Aorta (tissue), 5 donors: ENCODE results near the gene SLC22A17. TPM values are rescaled to one million over a fixed set of nuclear protein-coding genes. Genes with fewer than 3 reads are reported as not detected.

Source experiments
- ATAC-seq: fragments of 200-7000 bp; cut with Tn5 transposase; one replicate; pipeline ENCODE4 v1.9.1; 2022; ENCODE audit warnings: moderate library complexity; ENCODE audit not compliant: low FRiP score
- DNase-seq, 2 donors: peaks; one replicate each; pipeline ENCODE4 v3.0.0-alpha.2; 2020
- H3K27ac ChIP-seq, 2 donors: one replicate each; pipeline ENCODE4 v1.5.1; 2013; ENCODE audit warnings: low read length in 2 of 2, mild to moderate bottlenecking in 2 of 2, moderate library complexity in 2 of 2, control low read depth in 1 of 2, inconsistent platforms in 1 of 2, low read depth in 1 of 2
- H3K27me3 ChIP-seq, 2 donors: one replicate each; pipeline ENCODE4 v1.6.1; 2013; ENCODE audit warnings: control low read depth in 1 of 2, low read length in 1 of 2, mild to moderate bottlenecking in 1 of 2, moderate library complexity in 1 of 2; ENCODE audit not compliant: insufficient read depth in 2 of 2, control insufficient read depth in 1 of 2
- H3K36me3 ChIP-seq, 2 donors: one replicate each; pipeline ENCODE4 v1.6.1; 2013; ENCODE audit warnings: control low read depth in 1 of 2, low read length in 1 of 2, mild to moderate bottlenecking in 1 of 2; ENCODE audit not compliant: insufficient read depth in 2 of 2, control insufficient read depth in 1 of 2
- H3K4me1 ChIP-seq, 2 donors: one replicate each; pipeline ENCODE4 v1.6.1; 2013; ENCODE audit warnings: low read length in 2 of 2, control low read depth in 1 of 2, mild to moderate bottlenecking in 1 of 2, moderate library complexity in 1 of 2; ENCODE audit not compliant: insufficient read depth in 2 of 2, control insufficient read depth in 1 of 2
- H3K4me3 ChIP-seq, 2 donors: one replicate each; pipeline ENCODE4 v1.5.1; 2013; ENCODE audit warnings: low read length in 2 of 2, control low read depth in 1 of 2, mild to moderate bottlenecking in 1 of 2
- H3K9me3 ChIP-seq: one replicate; pipeline ENCODE4 v1.6.1; 2013; ENCODE audit warnings: mild to moderate bottlenecking, low read length; ENCODE audit not compliant: control insufficient read depth
- WGBS, 2 donors: extraction: QIAGEN DNeasy Blood & Tissue Kit; methylation state at CpG; one replicate each; pipeline ENCODE4 v1.1.7; 2013; 5-methylcytosine and 5-hydroxymethylcytosine counted together
- intact Hi-C, 2 donors: fragments of 100-400 bp; cut with DNase I; formaldehyde crosslinking; loops; one replicate each; pipeline versions ENCODE4 v1.14.2 to v1.15.0; 2022
- microRNA-seq, 2 donors: library from miRNA; unstranded; fragments of <30 nt; microRNA quantifications; one replicate each; pipeline ENCODE4 v1.2.0, GENCODE V29; 2020
- polyA plus RNA-seq, 2 donors: library from polyadenylated mRNA; stranded (reverse); fragments of 200-250 nt; gene quantifications; one replicate each; pipeline ENCODE4 v1.2.3, GENCODE V29; 2013
- total RNA-seq, 2 donors: library from RNA; stranded (reverse); fragmentation: NEBNext Ultra II Directional; extraction: Animal tissue kit (Norgen Biotek cat#: 25700); gene quantifications; one replicate each; pipeline ENCODE4 v1.2.1, GENCODE V29; 2021
- donor health status: healthy with polysubstance abuse.
- donor health status: Bipolar disorder and iron deficiency.
- donor health status: DM: no; HTN: no; CAD: no.
- donor health status: DM: no; HTN: no; CAD: no.
- donor health status: DM: yes; HTN: yes; CAD: no.

Gene SLC22A17
- total and polyA plus RNA-seq, 4 donors, result 7.5 to 85.8 (median 36.8) TPM

DNA sequence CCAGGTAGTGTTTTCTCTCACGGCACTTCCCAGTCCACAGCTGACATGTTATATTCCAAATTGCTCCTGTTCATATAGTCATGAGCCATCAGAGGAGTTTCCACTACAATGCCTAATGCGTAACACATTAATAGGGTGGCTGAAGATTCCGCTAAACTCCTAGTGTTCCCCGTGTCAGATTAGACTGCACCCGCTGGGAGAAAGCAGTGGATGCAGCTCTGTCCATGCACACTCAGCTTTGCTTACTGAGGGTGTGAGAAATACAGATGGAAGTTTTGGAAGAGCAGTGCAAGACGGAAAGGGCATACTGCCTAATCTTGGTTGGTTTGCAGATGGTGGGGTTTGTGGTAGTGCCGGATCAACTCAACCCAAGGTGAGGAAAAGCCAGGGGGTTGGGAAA lies 55.6 kb downstream of the SLC22A17 start:
- no peaks in the 10 kb centered on the region for H3K9me3 ChIP-seq
- H3K4me1 ChIP-seq, result peaks cover 0 to 2% of the 10 kb centered on the region in 2 donors
- ATAC-seq (no peak), DNase-seq (no peak)
- no peaks in the 10 kb centered on the region for H3K27me3 ChIP-seq
- intact Hi-C loops, result loop anchor here in 1 of 2 donors (10.0 kb wide), 1 partner anchor 172 kb away; no protein-coding TSS in a partner anchor
- no peaks in the 10 kb centered on the region for H3K36me3 ChIP-seq
- no peak overlapping the region for H3K4me3 ChIP-seq
- no peak overlapping the region for H3K27ac ChIP-seq
- 86 to 87% methylated on average over 7 of the region's 7 CpGs for WGBS, 2 donors

Small RNAs within 50 kb of the gene (microRNA-seq; reads per million reads assigned to microRNA genes)
- 5.0 to 44.7 reads per million in 2 donors for gene MIR208A

Other genes with a start within 250 kb of the SLC22A17 start
- gene CIROP, start 247.9 kb downstream of the SLC22A17 start, total RNA-seq, result under 1 TPM in 1 of 2 donors, not detected in 1; 0.18 TPM
- not detected for gene CIROP, start 247.9 kb downstream of the SLC22A17 start, polyA plus RNA-seq
- under 1 TPM; 0.29 to 0.33 TPM for gene CEBPE, start 233.6 kb downstream of the SLC22A17 start, total RNA-seq
- gene CEBPE, start 233.6 kb downstream of the SLC22A17 start, polyA plus RNA-seq, result under 1 TPM in 1 of 2 donors, not detected in 1; 0.13 TPM
- 10 to 100 TPM; 20.0 to 31.4 TPM for gene SLC7A8, start 169.2 kb downstream of the SLC22A17 start, total RNA-seq
- gene SLC7A8, start 169.2 kb downstream of the SLC22A17 start, polyA plus RNA-seq, result 10 to 100 TPM in 1 of 2 donors, 1 to 10 TPM in 1; 8.9 to 11.0 TPM
- not detected for gene RNF212B, start 115.0 kb downstream of the SLC22A17 start, total RNA-seq
- gene RNF212B, start 115.0 kb downstream of the SLC22A17 start, polyA plus RNA-seq, result not detected
- gene HOMEZ, start 66.8 kb downstream of the SLC22A17 start, total RNA-seq, result 10 to 100 TPM in 1 of 2 donors, 1 to 10 TPM in 1; 5.8 to 10.6 TPM
- 1 to 10 TPM; 1.9 to 2.9 TPM for gene HOMEZ, start 66.8 kb downstream of the SLC22A17 start, polyA plus RNA-seq
- gene PPP1R3E, start 50.0 kb downstream of the SLC22A17 start, total RNA-seq, result 10 to 100 TPM in 1 of 2 donors, 1 to 10 TPM in 1; 9.3 to 13.8 TPM
- 10 to 100 TPM in 1 of 2 donors, 1 to 10 TPM in 1; 4.9 to 13.3 TPM for gene PPP1R3E, start 50.0 kb downstream of the SLC22A17 start, polyA plus RNA-seq
- 10 to 100 TPM; 68.6 to 70.7 TPM for gene BCL2L2, start 46.1 kb downstream of the SLC22A17 start, total RNA-seq
- 100 to 1,000 TPM in 1 of 2 donors, 10 to 100 TPM in 1; 66.1 to 114 TPM for gene BCL2L2, start 46.1 kb downstream of the SLC22A17 start, polyA plus RNA-seq
- 100 to 1,000 TPM; 106 to 139 TPM for gene PABPN1, start 31.4 kb downstream of the SLC22A17 start, total RNA-seq
- gene PABPN1, start 31.4 kb downstream of the SLC22A17 start, polyA plus RNA-seq, result 100 to 1,000 TPM in 1 of 2 donors, 10 to 100 TPM in 1; 57.0 to 226 TPM
- 10 to 100 TPM; 19.7 to 24.5 TPM for gene EFS, start 12.3 kb upstream of the SLC22A17 start, total RNA-seq
- gene EFS, start 12.3 kb upstream of the SLC22A17 start, polyA plus RNA-seq, result 10 to 100 TPM in 1 of 2 donors, 1 to 10 TPM in 1; 5.5 to 36.7 TPM
- not detected for gene IL25, start 19.9 kb upstream of the SLC22A17 start, total RNA-seq
- gene IL25, start 19.9 kb upstream of the SLC22A17 start, polyA plus RNA-seq, result not detected
- gene CMTM5, start 24.2 kb upstream of the SLC22A17 start, total RNA-seq, result 1 to 10 TPM in 1 of 2 donors, not detected in 1; 4.1 TPM
- gene CMTM5, start 24.2 kb upstream of the SLC22A17 start, polyA plus RNA-seq, result 1 to 10 TPM in 1 of 2 donors, under 1 TPM in 1; 0.50 to 1.5 TPM
- not detected for gene MYH6, start 55.4 kb upstream of the SLC22A17 start, total RNA-seq
- 10 to 100 TPM in 1 of 2 donors, under 1 TPM in 1; 0.67 to 11.5 TPM for gene MYH6, start 55.4 kb upstream of the SLC22A17 start, polyA plus RNA-seq
- gene MYH7, start 82.8 kb upstream of the SLC22A17 start, total RNA-seq, result not detected
- gene MYH7, start 82.8 kb upstream of the SLC22A17 start, polyA plus RNA-seq, result 1 to 10 TPM in 1 of 2 donors, under 1 TPM in 1; 0.33 to 1.6 TPM
- gene NGDN, start 116.8 kb upstream of the SLC22A17 start, total RNA-seq, result 10 to 100 TPM; 30.8 to 34.5 TPM
- 10 to 100 TPM; 36.6 to 41.7 TPM for gene NGDN, start 116.8 kb upstream of the SLC22A17 start, polyA plus RNA-seq
- 1 to 10 TPM; 1.5 to 4.0 TPM for gene ZFHX2, start 198.9 kb upstream of the SLC22A17 start, total RNA-seq
- gene ZFHX2, start 198.9 kb upstream of the SLC22A17 start, polyA plus RNA-seq, result 1 to 10 TPM in 1 of 2 donors, under 1 TPM in 1; 0.13 to 2.1 TPM
- 10 to 100 TPM; 13.0 to 13.7 TPM for gene THTPA, start 203.4 kb upstream of the SLC22A17 start, total RNA-seq
- gene THTPA, start 203.4 kb upstream of the SLC22A17 start, polyA plus RNA-seq, result 10 to 100 TPM; 14.0 to 24.0 TPM
- gene AP1G2, start 214.9 kb upstream of the SLC22A17 start, total RNA-seq, result 10 to 100 TPM; 36.9 to 78.6 TPM
- gene AP1G2, start 214.9 kb upstream of the SLC22A17 start, polyA plus RNA-seq, result 10 to 100 TPM; 17.5 to 75.7 TPM
- 1 to 10 TPM; 1.5 to 1.7 TPM for gene JPH4, start 225.9 kb upstream of the SLC22A17 start, total RNA-seq
- under 1 TPM in 1 of 2 donors, not detected in 1; 0.23 TPM for gene JPH4, start 225.9 kb upstream of the SLC22A17 start, polyA plus RNA-seq